ENCODE results near the gene ZC2HC1B.
"Not testable (repeated sequence)": the region's sequence is repeated elsewhere in the genome, so short reads cannot be mapped to it uniquely, and the experiment has no call there.

Gene ZC2HC1B

GRCh38 chr6:143864234-143864633, at the start of gene ZC2HC1B:
Gene ZC2HC1B, plus strand, starts transcription at chr6:143864474. Its CDS starts 66 bp downstream, at chr6:143864540.
- DNase-seq (ENCODE audit: low spot score), result no peak

- no peak for DNase-seq (ENCODE audit: low spot score)
Observed at GRCh38 chr6:143817621-143818020, 46.7 kb upstream of the ZC2HC1B start.

- DNase-seq (ENCODE audit: low spot score), result no peak
Observed at GRCh38 chr6:143821359-143821758, 42.9 kb upstream of the ZC2HC1B start.

GRCh38 chr6:143822584-143823024, 41.7 kb upstream of the ZC2HC1B start:
- no peak for DNase-seq (ENCODE audit: low spot score)

GRCh38 chr6:143823548-143823947, 40.7 kb upstream of the ZC2HC1B start:
- no peak for DNase-seq (ENCODE audit: low spot score)

- no peak for DNase-seq (ENCODE audit: low spot score)
Observed at GRCh38 chr6:143828572-143828971, 35.7 kb upstream of the ZC2HC1B start.

GRCh38 chr6:143836150-143836549, 28.1 kb upstream of the ZC2HC1B start:
- DNase-seq (ENCODE audit: low spot score), result no peak

GRCh38 chr6:143838395-143838794, 25.9 kb upstream of the ZC2HC1B start:
- no peak for DNase-seq (ENCODE audit: low spot score)

GRCh38 chr6:143839196-143839595, 25.1 kb upstream of the ZC2HC1B start:
- DNase-seq (ENCODE audit: low spot score), result no peak

- DNase-seq (ENCODE audit: low spot score), result no peak
Observed at GRCh38 chr6:143840595-143841265, 23.5 kb upstream of the ZC2HC1B start.

GRCh38 chr6:143842461-143842901, 21.8 kb upstream of the ZC2HC1B start:
- DNase-seq (ENCODE audit: low spot score), result no peak

GRCh38 chr6:143842902-143843676, 21.2 kb upstream of the ZC2HC1B start, which contains the start of gene LTV1:
Gene LTV1, plus strand, starts transcription at chr6:143843338. Its CDS starts 140 bp downstream, at chr6:143843478.
- DNase-seq (ENCODE audit: low spot score), result peak; percentile 99

GRCh38 chr6:143843677-143843999, 20.6 kb upstream of the ZC2HC1B start:
- no peak for DNase-seq (ENCODE audit: low spot score)

GRCh38 chr6:143844006-143844405, 20.3 kb upstream of the ZC2HC1B start:
- DNase-seq (ENCODE audit: low spot score), result no peak

- DNase-seq (ENCODE audit: low spot score), result no peak
Observed at GRCh38 chr6:143845033-143845432, 19.2 kb upstream of the ZC2HC1B start.

GRCh38 chr6:143851706-143852105, 12.6 kb upstream of the ZC2HC1B start:
- DNase-seq (ENCODE audit: low spot score), result not testable (repeated sequence)

- not testable (repeated sequence) for DNase-seq (ENCODE audit: low spot score)
Observed at GRCh38 chr6:143855057-143855456, 9.2 kb upstream of the ZC2HC1B start.

GRCh38 chr6:143856762-143857161, 7.5 kb upstream of the ZC2HC1B start:
- DNase-seq (ENCODE audit: low spot score), result not testable (repeated sequence)

GRCh38 chr6:143857651-143858050, 6.6 kb upstream of the ZC2HC1B start:
- DNase-seq (ENCODE audit: low spot score), result no peak

- DNase-seq (ENCODE audit: low spot score), result no peak
Observed at GRCh38 chr6:143859891-143860660, 4.2 kb upstream of the ZC2HC1B start.

- DNase-seq (ENCODE audit: low spot score), result no peak
Observed at GRCh38 chr6:143863771-143864170, 503 bp upstream of the ZC2HC1B start.

- DNase-seq (ENCODE audit: low spot score), result no peak
Observed at GRCh38 chr6:143867236-143867635, 3.0 kb downstream of the ZC2HC1B start.

GRCh38 chr6:143868808-143869207, 4.5 kb downstream of the ZC2HC1B start:
- DNase-seq (ENCODE audit: low spot score), result not testable (repeated sequence)

Data from Ammon's horn (tissue), 1 donor.